CD4-positive, alpha-beta memory T cell (primary cell): ENCODE results near the gene MAP2K7. TPM values are rescaled to one million over a fixed set of nuclear protein-coding genes. Genes with fewer than 3 reads are reported as not detected.

Source experiments
- CTCF ChIA-PET: fragments of 350-600 bp; sonication (Branson Sonifier 250); formaldehyde crosslinking; loops from one replicate; lab custom pipeline; 2021; ENCODE audit warnings: inconsistent platforms; ENCODE audit not compliant: partially characterized antibody; lab: Charles Lee
- POLR2A ChIA-PET: fragments of 350-600 bp; sonication (Branson Sonifier 250); formaldehyde crosslinking; loops from one replicate; lab custom pipeline; 2021; ENCODE audit not compliant: partially characterized antibody; lab: Charles Lee
- DNase-seq, 5 donors: peaks; one replicate each; pipeline versions ENCODE4 v3.0.0 to v3.0.0-alpha.2; 2020 to 2022; ENCODE audit warnings: mixed read lengths in 1 of 5
- H3K27ac ChIP-seq: one replicate; pipeline ENCODE4 v1.7.0; 2013; ENCODE audit warnings: low read depth, low read length
- H3K27me3 ChIP-seq: 2 replicates; pipeline ENCODE4 v1.7.0; 2013; ENCODE audit warnings: mild to moderate bottlenecking, low read length, moderate library complexity; ENCODE audit not compliant: insufficient read depth
- H3K36me3 ChIP-seq: 2 replicates; pipeline ENCODE4 v1.7.0; 2013; ENCODE audit warnings: mild to moderate bottlenecking, low read length, moderate library complexity; ENCODE audit not compliant: insufficient read depth
- H3K4me1 ChIP-seq: 2 replicates; pipeline ENCODE4 v1.7.0; 2013; ENCODE audit warnings: mild to moderate bottlenecking, low read length, moderate library complexity; ENCODE audit not compliant: insufficient read depth
- H3K4me3 ChIP-seq, 2 donors: one replicate each; pipeline ENCODE4 v1.7.0; 2013; ENCODE audit warnings: low read length in 2 of 2, mild to moderate bottlenecking in 1 of 2
- H3K9me3 ChIP-seq, 2 donors: one replicate each; pipeline ENCODE4 v1.7.0; 2013; ENCODE audit warnings: low read length in 2 of 2, control low read depth in 1 of 2; ENCODE audit not compliant: control insufficient read depth in 1 of 2
- H3K27ac Mint-ChIP-seq, 7 donors: one replicate each; pipeline ENCODE4 v1.8.0; 2020 to 2021; ENCODE audit warnings: mixed read lengths in 7 of 7, mild to moderate bottlenecking in 6 of 7, inconsistent platforms in 3 of 7, moderate library complexity in 3 of 7
- H3K27me3 Mint-ChIP-seq, 2 donors: one replicate each; pipeline ENCODE4 v1.8.0; 2020 to 2021; ENCODE audit warnings: mixed read lengths in 2 of 2
- H3K36me3 Mint-ChIP-seq, 2 donors: one replicate each; pipeline ENCODE4 v1.8.0; 2020 to 2021; ENCODE audit warnings: mixed read lengths in 2 of 2, inconsistent platforms in 1 of 2, mild to moderate bottlenecking in 1 of 2
- H3K4me1 Mint-ChIP-seq, 4 donors: one replicate each; pipeline ENCODE4 v1.8.0; 2020 to 2021; ENCODE audit warnings: mixed read lengths in 4 of 4, mild to moderate bottlenecking in 1 of 4
- H3K4me3 Mint-ChIP-seq, 8 donors: one replicate each; pipeline ENCODE4 v1.8.0; 2020 to 2021; ENCODE audit warnings: mixed read lengths in 8 of 8, mild to moderate bottlenecking in 7 of 8, moderate library complexity in 6 of 8, inconsistent platforms in 3 of 8
- H3K9me3 Mint-ChIP-seq, 8 donors: one replicate each; pipeline ENCODE4 v1.8.0; 2020 to 2021; ENCODE audit warnings: mixed read lengths in 8 of 8, mild to moderate bottlenecking in 5 of 8, inconsistent platforms in 3 of 8, moderate library complexity in 1 of 8
- intact Hi-C: fragments of 100-400 bp; cut with micrococcal nuclease; formaldehyde crosslinking; loops from one replicate; pipeline ENCODE4 v1.15.1; 2023
- polyA plus RNA-seq, 2 donors: library from polyadenylated mRNA; unstranded; fragments of 300-500 nt; fragmentation: Illumina TruSeq; gene quantifications; one replicate each; pipeline ENCODE4 v1.2.3, GENCODE V29; 2021
- total RNA-seq, 2 experiments: library from RNA; stranded (reverse); gene quantifications; one replicate each; pipeline ENCODE4 v1.2.3, GENCODE V29; 2021

MAP2K7 gene
- total and polyA plus RNA-seq, 4 experiments from 2014 or later: 0.57 to 62.5 (median 31.1) TPM

DNA sequence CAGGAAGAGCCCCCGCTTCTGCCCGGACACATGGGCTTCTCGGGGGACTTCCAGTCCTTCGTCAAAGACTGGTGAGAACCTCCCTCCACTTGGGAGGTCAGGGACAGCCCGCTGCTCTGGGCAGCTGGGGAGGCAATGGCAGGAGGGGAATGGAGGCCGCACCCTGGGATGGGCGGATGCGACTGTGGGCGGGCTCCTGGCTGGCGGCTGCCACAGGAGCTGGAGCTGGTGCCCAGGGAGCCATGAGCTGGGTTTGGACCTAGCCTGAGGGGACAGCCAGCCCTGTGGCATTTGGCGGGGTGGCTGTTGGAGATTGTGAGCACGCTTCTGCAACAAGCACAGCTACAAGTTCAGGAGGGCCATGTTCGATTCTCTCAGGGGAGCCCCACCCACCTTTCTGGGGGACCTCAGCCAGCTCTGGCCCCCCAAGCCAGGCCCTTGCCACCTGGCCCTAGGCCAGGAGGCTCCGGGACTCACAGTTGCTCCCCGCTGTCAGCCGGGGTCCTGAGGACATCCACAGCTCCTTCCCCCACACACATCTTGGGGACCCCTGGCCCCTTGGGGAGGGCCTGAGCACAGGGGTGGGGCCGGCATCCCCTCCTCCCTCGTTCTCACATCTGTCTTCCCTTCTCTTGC is 7.9 kb downstream of the MAP2K7 start:
- Histone ChIP-seq H3K27me3 (no peaks in the 10 kb centered on the region), H3K9me3 (no peaks in the 10 kb centered on the region), H3K27ac (no peak overlapping the region), H3K4me3 (no peak overlapping the region), H3K36me3 (peaks cover 7% of the 10 kb centered on the region), H3K4me1 (peaks cover 14% of the 10 kb centered on the region)
- Mint-ChIP-seq H3K27me3 (peaks cover 8 to 12% of the 10 kb centered on the region in 2 donors), H3K9me3 (no peaks in the 10 kb centered on the region), H3K27ac (peak overlapping the region in 1 of 7 donors; percentile 51), H3K4me3 (peak overlapping the region in 1 of 8 donors; percentile 43), H3K4me1 (peaks cover 3 to 16% (median 6%) of the 10 kb centered on the region in 4 donors), H3K36me3 (peaks cover 19% of the 10 kb centered on the region in 2 donors)
- CTCF ChIA-PET: interaction anchor here (1.3 kb wide), 1 partner anchor 12 kb away, joined by 3 read pairs; no protein-coding TSS in a partner anchor
- POLR2A ChIA-PET: interaction anchor here (1.2 to 1.4 kb wide), 2 partner anchors 8 to 42 kb away, joined by 3 to 6 read pairs; partner anchors contain the start of gene SNAPC2
- intact Hi-C loops: no loop called here
- no peak for DNase-seq

GRCh38 chr19:7912144-7912696 is 8.5 kb downstream of the MAP2K7 start:
- peak in 1 of 5 donors; percentile 35 for DNase-seq

GRCh38 chr19:7912697-7913564 is 9.3 kb downstream of the MAP2K7 start:
- Mint-ChIP-seq H3K4me1 (peaks cover 5 to 18% (median 12%) of the 10 kb centered on the region in 4 donors), H3K9me3 (peaks cover 0 to 3% (median 0%) of the 10 kb centered on the region in 8 donors), H3K27ac (peak overlapping the region in 1 of 7 donors; percentile 27), H3K27me3 (peaks cover 10 to 16% of the 10 kb centered on the region in 2 donors), H3K36me3 (peaks cover 19% of the 10 kb centered on the region in 2 donors), H3K4me3 (peak overlapping the region in 1 of 8 donors; percentile 42)
- peaks cover 19% of the 10 kb centered on the region for H3K4me1 ChIP-seq
- CTCF ChIA-PET: interaction anchor here (1.3 kb wide), 1 partner anchor 11 kb away, joined by 3 read pairs; no protein-coding TSS in a partner anchor
- no peak overlapping the region for H3K4me3 ChIP-seq
- no peak overlapping the region for H3K27ac ChIP-seq
- intact Hi-C loops: no loop called here
- POLR2A ChIA-PET: interaction anchor here (0.6 to 1.3 kb wide), 2 partner anchors 9 to 13 kb away, joined by 3 to 4 read pairs; partner anchors contain the start of gene MAP2K7
- DNase-seq: peak in 1 of 5 donors; percentile 23
- peaks cover 8% of the 10 kb centered on the region for H3K27me3 ChIP-seq
- H3K36me3 ChIP-seq: peaks cover 7% of the 10 kb centered on the region
- H3K9me3 ChIP-seq: no peaks in the 10 kb centered on the region

More at GRCh38 chr19:7912144-7912696, 8.5 kb downstream of the MAP2K7 start:
- H3K4me3 ChIP-seq: no peak overlapping the region
- Mint-ChIP-seq H3K27me3 (peaks cover 9 to 15% of the 10 kb centered on the region in 2 donors), H3K4me1 (peaks cover 5 to 18% (median 10%) of the 10 kb centered on the region in 4 donors), H3K4me3 (peak overlapping the region in 1 of 8 donors; percentile 43), H3K27ac (peak overlapping the region in 1 of 7 donors; percentile 51), H3K36me3 (peaks cover 19% of the 10 kb centered on the region in 2 donors), H3K9me3 (peaks cover 0 to 3% (median 0%) of the 10 kb centered on the region in 8 donors)
- POLR2A ChIA-PET: interaction anchor here (1.2 to 1.4 kb wide), 2 partner anchors 8 to 43 kb away, joined by 3 to 6 read pairs; partner anchors contain the start of gene SNAPC2
- H3K4me1 ChIP-seq: peaks cover 19% of the 10 kb centered on the region
- H3K9me3 ChIP-seq: no peaks in the 10 kb centered on the region
- CTCF ChIA-PET: interaction anchor here (1.3 kb wide), 1 partner anchor 12 kb away, joined by 3 read pairs; no protein-coding TSS in a partner anchor
- peaks cover 7% of the 10 kb centered on the region for H3K36me3 ChIP-seq
- H3K27ac ChIP-seq: no peak overlapping the region
- H3K27me3 ChIP-seq: peaks cover 5% of the 10 kb centered on the region
- intact Hi-C loops: no loop called here

- Mint-ChIP-seq H3K4me1 (peaks cover 5 to 25% (median 16%) of the 10 kb centered on the region in 4 donors), H3K9me3 (peaks cover 0 to 3% (median 0%) of the 10 kb centered on the region in 8 donors), H3K36me3 (peaks cover 19% of the 10 kb centered on the region in 2 donors), H3K27me3 (peaks cover 14 to 20% of the 10 kb centered on the region in 2 donors), H3K4me3 (no peak overlapping the region), H3K27ac (no peak overlapping the region)
- POLR2A ChIA-PET: interaction anchor here (1.3 kb wide), 1 partner anchor 10 kb away, joined by 4 read pairs; the partner anchor contains the start of gene MAP2K7
- no peak for DNase-seq
- H3K4me1 ChIP-seq: peaks cover 26% of the 10 kb centered on the region
- intact Hi-C loops: no loop called here
- no peak overlapping the region for H3K4me3 ChIP-seq
- no peaks in the 10 kb centered on the region for H3K9me3 ChIP-seq
- no peak overlapping the region for H3K27ac ChIP-seq
- peaks cover 11% of the 10 kb centered on the region for H3K27me3 ChIP-seq
- CTCF ChIA-PET: no interaction called here
- peaks cover 7% of the 10 kb centered on the region for H3K36me3 ChIP-seq
Observed at GRCh38 chr19:7913652-7914051, 10.0 kb downstream of the MAP2K7 start.

GRCh38 chr19:7914099-7914498 is 10.4 kb downstream of the MAP2K7 start:
- ChIA-PET POLR2A (interaction anchor here (2.4 kb wide), 1 partner anchor 10 kb away, joined by 12 read pairs; the partner anchor contains the start of gene MAP2K7), CTCF (no interaction called here)
- Histone ChIP-seq H3K27me3 (peaks cover 13% of the 10 kb centered on the region), H3K9me3 (no peaks in the 10 kb centered on the region), H3K36me3 (peaks cover 7% of the 10 kb centered on the region), H3K27ac (no peak overlapping the region), H3K4me3 (no peak overlapping the region), H3K4me1 (peaks cover 29% of the 10 kb centered on the region)
- Mint-ChIP-seq H3K36me3 (peaks cover 19% of the 10 kb centered on the region in 2 donors), H3K4me3 (peak overlapping the region in 1 of 8 donors; percentile 57), H3K27me3 (peaks cover 14 to 20% of the 10 kb centered on the region in 2 donors), H3K9me3 (peaks cover 0 to 3% (median 0%) of the 10 kb centered on the region in 8 donors), H3K27ac (peak overlapping the region in 1 of 7 donors; percentile 21), H3K4me1 (peaks cover 5 to 26% (median 17%) of the 10 kb centered on the region in 4 donors)
- DNase-seq: peak in 1 of 5 donors; percentile 36
- intact Hi-C loops: no loop called here

DNA sequence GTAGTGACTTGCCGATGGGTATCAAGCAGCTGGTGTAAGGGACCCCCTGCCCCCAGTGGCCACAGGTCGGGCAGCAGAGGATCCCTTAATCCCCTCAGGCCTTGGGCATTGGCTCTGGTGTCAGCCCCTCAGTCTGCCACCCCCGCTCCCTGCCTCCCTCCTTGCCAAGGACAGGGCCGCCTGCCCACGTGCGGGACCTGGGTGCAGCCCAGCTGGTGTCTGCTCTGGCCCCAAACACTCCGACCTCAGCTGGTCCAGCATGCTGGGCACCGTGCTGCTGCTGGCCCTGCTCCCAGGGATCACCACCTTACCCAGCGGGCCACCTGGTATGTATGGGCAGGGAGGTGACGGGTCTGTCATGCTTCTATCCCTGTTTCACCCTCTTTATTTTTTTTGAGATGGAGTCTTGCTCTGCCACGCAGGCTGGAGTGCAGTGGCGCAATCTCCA is 10.9 kb downstream of the MAP2K7 start, which contains the start of gene TGFBR3L:
Gene TGFBR3L (plus strand): TSS at position 233 of the 448 bp plus-strand sequence.
- Mint-ChIP-seq H3K4me1 (peaks cover 6 to 31% (median 19%) of the 10 kb centered on the region in 4 donors), H3K4me3 (peak within 1 kb of the TSS; percentile 11 to 72 (median 60)), H3K9me3 (peaks cover 0 to 3% (median 0%) of the 10 kb centered on the region in 8 donors), H3K27me3 (peaks cover 15 to 21% of the 10 kb centered on the region in 2 donors), H3K27ac (peak within 1 kb of the TSS in 2 of 7 donors; percentile 37 to 57), H3K36me3 (peaks cover 19% of the 10 kb centered on the region in 2 donors)
- intact Hi-C loops: no loop called here
- ChIA-PET POLR2A (interaction anchor here (2.4 kb wide), 1 partner anchor 11 kb away, joined by 12 read pairs; the partner anchor contains the start of gene MAP2K7), CTCF (no interaction called here)
- DNase-seq: peak in 1 of 5 donors; percentile 20
- peaks cover 7% of the 10 kb centered on the region for H3K36me3 ChIP-seq
- H3K4me1 ChIP-seq: peaks cover 33% of the 10 kb centered on the region
- peaks cover 13% of the 10 kb centered on the region for H3K27me3 ChIP-seq
- H3K9me3 ChIP-seq: no peaks in the 10 kb centered on the region
- H3K4me3 ChIP-seq: no peak within 1 kb of the TSS
- H3K27ac ChIP-seq: no peak within 1 kb of the TSS
